ENCODE data around the gene RELN.

DNA sequence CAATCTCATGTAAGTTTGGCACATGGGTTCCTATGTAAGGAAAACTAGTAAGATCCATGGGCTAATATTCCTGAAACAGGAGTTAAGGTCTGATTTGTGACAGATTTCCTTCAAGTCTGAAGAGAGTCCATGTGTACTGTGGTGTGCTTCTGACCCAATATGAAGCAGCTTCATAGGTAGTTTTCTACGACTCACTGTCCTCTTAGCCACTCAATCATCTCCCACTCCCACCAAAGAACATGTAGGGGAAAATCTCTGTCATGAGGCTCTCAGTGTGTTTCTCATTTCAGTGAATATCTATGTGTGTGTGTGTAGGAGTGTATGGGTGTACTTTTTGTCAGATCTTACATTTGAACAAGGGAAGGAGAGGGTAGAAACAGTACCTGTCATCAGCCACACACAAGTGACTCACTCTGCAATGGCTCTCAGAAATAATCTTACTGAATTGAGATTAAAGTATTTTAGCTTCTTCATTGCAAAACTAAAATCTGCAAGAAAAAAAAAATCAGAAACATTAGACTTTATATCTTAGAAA, 31.1 kb downstream of the RELN start:
- TF ChIP-seq, protein P1, sequence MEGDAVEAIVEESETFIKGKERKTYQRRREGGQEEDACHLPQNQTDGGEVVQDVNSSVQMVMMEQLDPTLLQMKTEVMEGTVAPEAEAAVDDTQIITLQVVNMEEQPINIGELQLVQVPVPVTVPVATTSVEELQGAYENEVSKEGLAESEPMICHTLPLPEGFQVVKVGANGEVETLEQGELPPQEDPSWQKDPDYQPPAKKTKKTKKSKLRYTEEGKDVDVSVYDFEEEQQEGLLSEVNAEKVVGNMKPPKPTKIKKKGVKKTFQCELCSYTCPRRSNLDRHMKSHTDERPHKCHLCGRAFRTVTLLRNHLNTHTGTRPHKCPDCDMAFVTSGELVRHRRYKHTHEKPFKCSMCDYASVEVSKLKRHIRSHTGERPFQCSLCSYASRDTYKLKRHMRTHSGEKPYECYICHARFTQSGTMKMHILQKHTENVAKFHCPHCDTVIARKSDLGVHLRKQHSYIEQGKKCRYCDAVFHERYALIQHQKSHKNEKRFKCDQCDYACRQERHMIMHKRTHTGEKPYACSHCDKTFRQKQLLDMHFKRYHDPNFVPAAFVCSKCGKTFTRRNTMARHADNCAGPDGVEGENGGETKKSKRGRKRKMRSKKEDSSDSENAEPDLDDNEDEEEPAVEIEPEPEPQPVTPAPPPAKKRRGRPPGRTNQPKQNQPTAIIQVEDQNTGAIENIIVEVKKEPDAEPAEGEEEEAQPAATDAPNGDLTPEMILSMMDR (conservative IDR thresholded peaks at IDR 0.05): no peak
- TF ChIP-seq EZH2 (IDR thresholded peaks at IDR 0.05; ENCODE audit: low read depth): no peak
